ENCODE measurements around the gene NMRK2.

DNA sequence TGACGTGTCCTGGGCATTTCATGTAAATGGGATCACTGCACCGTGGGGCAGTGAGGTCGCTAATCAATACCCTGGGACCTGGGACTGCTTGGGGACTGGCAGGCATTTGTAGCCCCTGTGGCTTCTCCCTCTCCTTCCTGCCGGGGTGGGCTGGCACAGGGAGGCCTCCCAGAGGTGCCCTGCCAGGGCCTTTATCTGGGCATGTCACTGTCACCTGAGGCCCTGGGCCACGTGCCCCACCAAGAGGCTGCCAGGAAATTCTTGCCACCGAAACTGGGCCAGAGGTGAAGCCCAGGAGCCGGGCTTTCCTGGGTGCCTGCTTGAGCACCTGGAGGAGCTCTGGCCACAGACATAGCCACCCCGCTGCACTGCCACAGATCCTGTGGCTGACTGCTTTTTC is 1.8 kb upstream of the NMRK2 start:
- TF ChIP-seq FOXM1 (IDR thresholded peaks at IDR 0.05; ENCODE audit: borderline replicate concordance) (no peak), SUZ12 (IDR thresholded peaks at IDR 0.05) (no peak), NFRKB (IDR thresholded peaks at IDR 0.05) (no peak), SP1 (IDR thresholded peaks at IDR 0.05) (no peak), FOXA1 (IDR thresholded peaks at IDR 0.05) (no peak), ARNT (IDR thresholded peaks at IDR 0.05) (no peak), TARDBP (IDR thresholded peaks at IDR 0.05) (no peak)
- TF ChIP-seq, protein P1, sequence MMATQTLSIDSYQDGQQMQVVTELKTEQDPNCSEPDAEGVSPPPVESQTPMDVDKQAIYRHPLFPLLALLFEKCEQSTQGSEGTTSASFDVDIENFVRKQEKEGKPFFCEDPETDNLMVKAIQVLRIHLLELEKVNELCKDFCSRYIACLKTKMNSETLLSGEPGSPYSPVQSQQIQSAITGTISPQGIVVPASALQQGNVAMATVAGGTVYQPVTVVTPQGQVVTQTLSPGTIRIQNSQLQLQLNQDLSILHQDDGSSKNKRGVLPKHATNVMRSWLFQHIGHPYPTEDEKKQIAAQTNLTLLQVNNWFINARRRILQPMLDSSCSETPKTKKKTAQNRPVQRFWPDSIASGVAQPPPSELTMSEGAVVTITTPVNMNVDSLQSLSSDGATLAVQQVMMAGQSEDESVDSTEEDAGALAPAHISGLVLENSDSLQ (IDR thresholded peaks at IDR 0.05), result no peak

All from HEK293T (cell line).